ENCODE results near the gene TBC1D17. TPM values are rescaled to one million over a fixed set of nuclear protein-coding genes. Genes with fewer than 3 reads are reported as not detected.

The TBC1D17 gene
- polyA plus RNA-seq, 3 donors: 3.1 to 48.2 (median 4.5) TPM

- TF ChIP-seq CTCF (IDR thresholded peaks at IDR 0.05): no peak
- H3K4me1 ChIP-seq (ENCODE audit: control insufficient read depth in 1 of 2, insufficient read depth in 2 of 2, low read length in 2 of 2): peaks cover 6 to 7% of the 10 kb centered on the region in 2 donors
- no peak overlapping the region for H3K4me2 ChIP-seq (replicated peaks; ENCODE audit: extremely low read depth, low read length, poor library complexity, severe bottlenecking)
- no peak for DNase-seq
- Mint-ChIP-seq H3K27ac (no peak overlapping the region), H3K9me3 (peaks cover 0 to 3% (median 0%) of the 10 kb centered on the region in 7 donors), H3K4me1 (peaks cover 9% of the 10 kb centered on the region), H3K27me3 (ENCODE audit: low read depth in 3 of 3) (no peaks in the 10 kb centered on the region), H3K4me3 (no peak overlapping the region), H3K36me3 (peaks cover 69 to 78% of the 10 kb centered on the region in 2 donors)
- H3K27ac ChIP-seq (ENCODE audit: low read depth in 1 of 2, low read length in 2 of 2): no peak overlapping the region
- H3K4me3 ChIP-seq (replicated peaks in 1 of 3; ENCODE audit: low read depth in 2 of 3, low read length in 3 of 3): no peak overlapping the region
- H3K9me3 ChIP-seq (replicated peaks in 1 of 2; ENCODE audit: control insufficient read depth in 1 of 2, insufficient read depth in 1 of 2, low read length in 2 of 2): no peaks in the 10 kb centered on the region
- H3K79me2 ChIP-seq (ENCODE audit: insufficient read depth, low read length): no peaks in the 10 kb centered on the region
- H3K9ac ChIP-seq (ENCODE audit: insufficient read depth, low read length, poor library complexity, severe bottlenecking): no peak overlapping the region
- H3K36me3 ChIP-seq (replicated peaks in 1 of 2; ENCODE audit: control insufficient read depth in 1 of 2, insufficient read depth in 2 of 2, low read length in 2 of 2): peaks cover 68 to 86% of the 10 kb centered on the region in 2 donors
- no peaks in the 10 kb centered on the region for H3K27me3 ChIP-seq (ENCODE audit: control insufficient read depth in 2 of 2, insufficient read depth in 2 of 2, low read length in 2 of 2)
- WGBS (ENCODE audit: insufficient coverage): 99% methylated on average over 9 of the region's 9 CpGs
- H4K20me1 ChIP-seq (ENCODE audit: insufficient read depth, low read length): peaks cover 6% of the 10 kb centered on the region
- H2AFZ ChIP-seq (ENCODE audit: insufficient read depth, low read depth, low read length, poor library complexity, severe bottlenecking): no peak overlapping the region
- intact Hi-C loops (cut with micrococcal nuclease): no loop called here
Observed at GRCh38 chr19:49837425-49837824, 40.1 kb upstream of the TBC1D17 start.

DNA sequence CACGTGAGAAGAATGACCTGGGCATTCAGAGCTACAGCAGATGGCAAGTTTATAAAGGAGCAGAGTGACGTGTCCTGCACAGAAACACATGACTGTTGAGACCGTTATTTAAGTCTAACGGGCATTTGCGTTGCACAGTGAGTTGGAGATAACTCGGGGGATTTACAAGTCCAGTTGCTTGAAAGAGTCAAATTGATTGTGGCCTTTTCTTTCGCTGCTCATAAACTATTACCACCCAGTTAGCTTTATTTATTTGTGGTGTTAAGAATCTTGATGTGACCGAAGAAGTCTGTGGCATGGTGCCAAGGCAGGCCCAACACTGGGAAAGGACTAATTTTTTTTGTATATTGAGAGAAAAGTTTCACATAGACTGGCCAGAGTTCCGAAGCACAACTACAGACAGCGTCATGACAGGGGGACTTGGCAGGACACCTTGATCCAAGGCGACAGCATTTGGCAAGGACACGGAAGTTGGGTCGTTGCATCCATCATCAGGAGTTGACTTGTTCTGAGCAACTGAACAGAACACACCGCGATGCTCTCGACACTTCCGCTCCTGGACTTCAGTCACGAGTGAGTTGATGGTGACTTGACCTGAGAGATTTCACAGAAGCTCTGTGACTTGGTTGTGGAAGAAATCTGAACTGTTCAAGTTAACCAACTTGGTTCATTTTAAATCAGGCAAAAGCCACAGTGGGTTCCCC lies 38.5 kb upstream of the TBC1D17 start:
- no peak overlapping the region for H2AFZ ChIP-seq (ENCODE audit: insufficient read depth, low read depth, low read length, poor library complexity, severe bottlenecking)
- H3K9ac ChIP-seq (ENCODE audit: insufficient read depth, low read length, poor library complexity, severe bottlenecking): no peak overlapping the region
- no peaks in the 10 kb centered on the region for H3K79me2 ChIP-seq (ENCODE audit: insufficient read depth, low read length)
- no peak overlapping the region for H3K4me3 Mint-ChIP-seq
- intact Hi-C loops (cut with micrococcal nuclease): no loop called here
- H3K4me1 ChIP-seq (ENCODE audit: control insufficient read depth in 1 of 2, insufficient read depth in 2 of 2, low read length in 2 of 2): peaks cover 3 to 8% of the 10 kb centered on the region in 2 donors
- no peak overlapping the region for H3K4me2 ChIP-seq (replicated peaks; ENCODE audit: extremely low read depth, low read length, poor library complexity, severe bottlenecking)
- no peak overlapping the region for H3K27ac Mint-ChIP-seq
- H3K27ac ChIP-seq (ENCODE audit: low read depth in 1 of 2, low read length in 2 of 2): no peak overlapping the region
- H3K9me3 Mint-ChIP-seq: peaks cover 0 to 3% (median 0%) of the 10 kb centered on the region in 7 donors
- H3K4me1 Mint-ChIP-seq: peaks cover 5% of the 10 kb centered on the region
- 97% methylated on average over 13 of the region's 18 CpGs for WGBS (ENCODE audit: insufficient coverage)
- TF ChIP-seq CTCF (IDR thresholded peaks at IDR 0.05): no peak
- peaks cover 54 to 62% of the 10 kb centered on the region in 2 donors for H3K36me3 Mint-ChIP-seq
- H3K36me3 ChIP-seq (replicated peaks in 1 of 2; ENCODE audit: control insufficient read depth in 1 of 2, insufficient read depth in 2 of 2, low read length in 2 of 2): peaks cover 62 to 70% of the 10 kb centered on the region in 2 donors
- peaks cover 4% of the 10 kb centered on the region for H4K20me1 ChIP-seq (ENCODE audit: insufficient read depth, low read length)
- no peaks in the 10 kb centered on the region for H3K27me3 Mint-ChIP-seq (ENCODE audit: low read depth in 3 of 3)
- no peak overlapping the region for H3K4me3 ChIP-seq (replicated peaks in 1 of 3; ENCODE audit: low read depth in 2 of 3, low read length in 3 of 3)
- H3K9me3 ChIP-seq (replicated peaks in 1 of 2; ENCODE audit: control insufficient read depth in 1 of 2, insufficient read depth in 1 of 2, low read length in 2 of 2): no peaks in the 10 kb centered on the region
- no peak for DNase-seq
- H3K27me3 ChIP-seq (ENCODE audit: control insufficient read depth in 2 of 2, insufficient read depth in 2 of 2, low read length in 2 of 2): no peaks in the 10 kb centered on the region
